Small intestine (tissue), 7 donors: ENCODE results near the gene TP53BP1. TPM values are rescaled to one million over a fixed set of nuclear protein-coding genes. Genes with fewer than 3 reads are reported as not detected.

Experiments used
- DNase-seq, 2 donors: peaks; one replicate each; pipeline versions ENCODE4 v3.0.0 to v3.0.0-alpha.2; 2013
- FAIRE-seq: peaks from 2 replicates; lab custom pipeline; 2012; peaks lifted over from hg19 to GRCh38; lab: Jason Lieb, UNC
- H3K27ac ChIP-seq, 3 donors: one replicate each; pipeline ENCODE4 v1.5.1; 2013; ENCODE audit warnings: low read length in 2 of 3, mild to moderate bottlenecking in 2 of 3, control low read depth in 1 of 3, inconsistent platforms in 1 of 3, low read depth in 1 of 3, moderate library complexity in 1 of 3
- H3K27me3 ChIP-seq, 3 donors: one replicate each; pipeline ENCODE4 v1.6.1; 2013; ENCODE audit warnings: low read length in 3 of 3, inconsistent platforms in 1 of 3; ENCODE audit not compliant: control insufficient read depth in 3 of 3, insufficient read depth in 3 of 3
- H3K36me3 ChIP-seq, 3 donors: one replicate each; pipeline ENCODE4 v1.6.1; 2013; ENCODE audit warnings: low read length in 3 of 3, inconsistent platforms in 1 of 3, low read depth in 1 of 3, mild to moderate bottlenecking in 1 of 3, moderate library complexity in 1 of 3; ENCODE audit not compliant: control insufficient read depth in 3 of 3, insufficient read depth in 2 of 3
- H3K4me1 ChIP-seq, 3 donors: one replicate each; pipeline ENCODE4 v1.6.1; 2013; ENCODE audit warnings: low read length in 2 of 3, inconsistent platforms in 1 of 3, low read depth in 1 of 3, mild to moderate bottlenecking in 1 of 3, moderate library complexity in 1 of 3; ENCODE audit not compliant: control insufficient read depth in 3 of 3, insufficient read depth in 2 of 3
- H3K4me3 ChIP-seq, 3 donors: one replicate each; pipeline ENCODE4 v1.5.1; 2013; ENCODE audit warnings: low read length in 3 of 3, control low read depth in 1 of 3, inconsistent platforms in 1 of 3, low read depth in 1 of 3, mild to moderate bottlenecking in 1 of 3, moderate library complexity in 1 of 3
- H3K9me3 ChIP-seq, 2 donors: one replicate each; pipeline ENCODE4 v1.6.1; 2013; ENCODE audit warnings: low read depth in 1 of 2, low read length in 1 of 2; ENCODE audit not compliant: control insufficient read depth in 2 of 2, insufficient read depth in 1 of 2
- WGBS, 3 donors: extraction: QIAGEN DNeasy Blood & Tissue Kit; methylation state at CpG; one replicate each; pipeline ENCODE4 v1.1.7; 2013; 5-methylcytosine and 5-hydroxymethylcytosine counted together
- polyA plus RNA-seq, 4 donors: library from polyadenylated mRNA; stranded (reverse) in 3 of 4; unstranded in 1 of 4; fragments of 200-250 nt in 3 of 4; fragments of 120-200 nt in 1 of 4; gene quantifications; one replicate each; pipeline versions ENCODE4 v1.2.1 to v1.2.3, GENCODE V29; 2013
- donor health status: healthy with polysubstance abuse.
- donor health status: control.
- donor health status: control.
- donor health status: Bipolar disorder and iron deficiency.
- donor health status: healthy.

The TP53BP1 gene
- polyA plus RNA-seq, 4 donors = 1.1 to 28.5 (median 5.6) TPM

- H3K9me3 ChIP-seq = no peaks in the 10 kb centered on the region
- no peak for FAIRE-seq
- H3K27me3 ChIP-seq = no peaks in the 10 kb centered on the region
- no peak for DNase-seq
- no peaks in the 10 kb centered on the region for H3K4me1 ChIP-seq
- H3K4me3 ChIP-seq = no peak overlapping the region
- peaks cover 11 to 36% (median 13%) of the 10 kb centered on the region in 3 donors for H3K36me3 ChIP-seq
- H3K27ac ChIP-seq = no peak overlapping the region
Measured at GRCh38 chr15:43434446-43434845, 58.5 kb downstream of the TP53BP1 start.

GRCh38 chr15:43433661-43434303 lies 59.2 kb downstream of the TP53BP1 start:
- FAIRE-seq = no peak
- DNase-seq = no peak
- Histone ChIP-seq H3K9me3 (no peaks in the 10 kb centered on the region), H3K36me3 (peaks cover 11 to 32% (median 13%) of the 10 kb centered on the region in 3 donors), H3K4me1 (no peaks in the 10 kb centered on the region), H3K4me3 (no peak overlapping the region), H3K27me3 (no peaks in the 10 kb centered on the region), H3K27ac (no peak overlapping the region)
- WGBS, 3 donors = 91 to 95% (median 92%) methylated on average over 3 of the region's 3 CpGs

GRCh38 chr15:43433165-43433564 lies 59.8 kb downstream of the TP53BP1 start:
- Histone ChIP-seq H3K27ac (no peak overlapping the region), H3K27me3 (no peaks in the 10 kb centered on the region)
- 87 to 93% (median 88%) methylated on average over 4 of the region's 4 CpGs for WGBS, 3 donors

GRCh38 chr15:43429687-43430086 lies 63.3 kb downstream of the TP53BP1 start:
- no peaks in the 10 kb centered on the region for H3K9me3 ChIP-seq
- DNase-seq = no peak
- H3K27me3 ChIP-seq = no peaks in the 10 kb centered on the region
- no peak overlapping the region for H3K27ac ChIP-seq
- 43 to 86% (median 81%) methylated on average over 3 of the region's 3 CpGs for WGBS, 3 donors
- H3K36me3 ChIP-seq = peaks cover 2 to 23% (median 6%) of the 10 kb centered on the region in 3 donors
- no peak for FAIRE-seq
- no peaks in the 10 kb centered on the region for H3K4me1 ChIP-seq
- H3K4me3 ChIP-seq = no peak overlapping the region

More at GRCh38 chr15:43433165-43433564, 59.8 kb downstream of the TP53BP1 start:
- Histone ChIP-seq H3K4me1 (no peaks in the 10 kb centered on the region), H3K9me3 (no peaks in the 10 kb centered on the region), H3K36me3 (peaks cover 10 to 31% (median 13%) of the 10 kb centered on the region in 3 donors), H3K4me3 (no peak overlapping the region)
- DNase-seq (no peak), FAIRE-seq (no peak)

GRCh38 chr15:43423793-43424192 lies 69.2 kb downstream of the TP53BP1 start:
- Histone ChIP-seq H3K27ac (no peak overlapping the region), H3K4me3 (no peak overlapping the region), H3K4me1 (no peaks in the 10 kb centered on the region), H3K36me3 (peaks cover 9 to 47% (median 13%) of the 10 kb centered on the region in 3 donors), H3K27me3 (no peaks in the 10 kb centered on the region), H3K9me3 (no peaks in the 10 kb centered on the region)
- no peak for FAIRE-seq
- DNase-seq = no peak
- WGBS, 3 donors = 92 to 96% (median 96%) methylated on average over 3 of the region's 3 CpGs

GRCh38 chr15:43420876-43421275 lies 72.1 kb downstream of the TP53BP1 start:
- 92 to 98% (median 95%) methylated on average over 7 of the region's 7 CpGs for WGBS, 3 donors
- H3K4me1 ChIP-seq = no peaks in the 10 kb centered on the region
- no peak overlapping the region for H3K27ac ChIP-seq
- DNase-seq (no peak), FAIRE-seq (no peak)
- H3K9me3 ChIP-seq = no peaks in the 10 kb centered on the region
- no peaks in the 10 kb centered on the region for H3K27me3 ChIP-seq
- H3K4me3 ChIP-seq = no peak overlapping the region
- H3K36me3 ChIP-seq = peaks cover 9 to 47% (median 11%) of the 10 kb centered on the region in 3 donors

- no peak overlapping the region for H3K27ac ChIP-seq
- DNase-seq = no peak
- FAIRE-seq = no peak
- no peak overlapping the region for H3K4me3 ChIP-seq
- H3K9me3 ChIP-seq = no peaks in the 10 kb centered on the region
- WGBS, 3 donors = 93 to 94% (median 94%) methylated on average over 10 of the region's 10 CpGs
- H3K4me1 ChIP-seq = no peaks in the 10 kb centered on the region
- peaks cover 9 to 47% (median 11%) of the 10 kb centered on the region in 3 donors for H3K36me3 ChIP-seq
- no peaks in the 10 kb centered on the region for H3K27me3 ChIP-seq
Measured at GRCh38 chr15:43420435-43420834, 72.5 kb downstream of the TP53BP1 start.

GRCh38 chr15:43414196-43414595 lies 78.8 kb downstream of the TP53BP1 start:
- no peak overlapping the region for H3K4me3 ChIP-seq
- H3K27ac ChIP-seq = no peak overlapping the region
- no peak for DNase-seq
- H3K27me3 ChIP-seq = no peaks in the 10 kb centered on the region
- H3K36me3 ChIP-seq = peaks cover 2 to 33% (median 7%) of the 10 kb centered on the region in 3 donors
- no peaks in the 10 kb centered on the region for H3K4me1 ChIP-seq
- FAIRE-seq = no peak
- no peaks in the 10 kb centered on the region for H3K9me3 ChIP-seq

- Histone ChIP-seq H3K4me3 (no peak overlapping the region), H3K27ac (no peak overlapping the region), H3K36me3 (peaks cover 6 to 37% (median 13%) of the 10 kb centered on the region in 3 donors), H3K4me1 (no peaks in the 10 kb centered on the region), H3K9me3 (no peaks in the 10 kb centered on the region), H3K27me3 (no peaks in the 10 kb centered on the region)
- DNase-seq (no peak), FAIRE-seq (no peak)
- WGBS, 3 donors = 95 to 100% (median 100%) methylated on average over 1 of the region's 1 CpG
Measured at GRCh38 chr15:43412096-43412495, 80.9 kb downstream of the TP53BP1 start.
